ENCODE data around the gene AGAP2. TPM values are rescaled to one million over a fixed set of nuclear protein-coding genes. Genes with fewer than 3 reads are reported as not detected.

The AGAP2 gene
- total and polyA plus RNA-seq, 2 donors (not counting 1 experiment from before 2014, with no cell fraction given) = 22.2 to 27.0 TPM

DNA sequence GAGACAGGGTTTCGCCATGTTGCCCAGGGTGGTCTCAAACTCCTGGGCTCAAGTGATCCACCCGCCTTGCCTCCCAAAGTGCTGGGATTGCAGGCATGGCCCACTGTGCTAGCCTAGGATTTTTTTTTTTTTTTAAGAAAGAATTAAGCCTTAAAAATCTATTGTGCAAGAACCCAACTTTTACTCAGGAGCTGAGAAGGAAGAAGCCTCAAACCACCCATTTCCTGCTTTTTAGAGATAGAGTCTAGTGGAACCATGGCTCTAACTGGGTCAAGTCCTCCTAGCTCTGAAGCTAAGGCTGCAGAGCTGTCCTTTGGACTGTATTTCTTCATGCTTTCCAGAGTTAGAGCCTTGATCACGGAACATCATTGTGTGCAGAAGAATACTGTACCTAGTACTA lies 42.7 kb upstream of the AGAP2 start:
- POLR2A ChIA-PET = interaction anchor here (0.7 kb wide), 1 partner anchor 114 kb away, joined by 4 read pairs; no protein-coding TSS in a partner anchor
- H3K27ac Mint-ChIP-seq = no peak overlapping the region

DNA sequence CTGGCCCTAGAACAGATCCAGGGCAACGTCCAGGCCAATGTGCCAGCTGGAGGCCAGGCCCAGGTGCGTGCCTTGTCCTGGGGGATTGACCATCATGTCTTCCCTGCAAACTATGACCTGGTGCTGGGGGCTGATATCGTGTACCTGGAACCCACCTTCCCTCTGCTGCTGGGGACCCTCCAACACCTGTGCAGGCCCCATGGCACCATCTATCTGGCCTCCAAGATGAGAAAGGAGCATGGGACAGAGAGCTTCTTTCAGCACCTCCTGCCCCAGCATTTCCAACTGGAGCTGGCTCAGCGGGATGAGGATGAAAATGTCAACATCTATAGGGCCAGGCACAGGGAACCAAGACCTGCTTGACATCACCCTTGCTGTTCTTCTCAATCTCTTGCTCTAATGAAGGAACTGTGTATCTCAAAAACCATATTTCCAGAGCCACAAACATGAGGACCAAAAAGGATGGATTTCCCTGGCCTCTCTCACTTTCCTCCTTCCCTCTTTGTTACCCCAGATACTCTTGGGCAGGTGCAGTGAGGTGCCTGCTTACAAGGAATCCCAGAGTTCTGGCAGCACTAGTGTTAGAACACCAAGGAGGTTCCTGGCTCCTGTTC lies 41.8 kb upstream of the AGAP2 start:
- DNase-seq = no peak
- intact Hi-C loops (cut with micrococcal nuclease) = loop anchor here (5.0 kb wide), 1 partner anchor 38 kb away; no protein-coding TSS in a partner anchor
- Mint-ChIP-seq H3K27me3 (no peaks in the 10 kb centered on the region), H3K9me3 (ENCODE audit: insufficient read depth) (no peaks in the 10 kb centered on the region), H3K27ac (no peak overlapping the region), H3K4me1 (peaks cover 18% of the 10 kb centered on the region), H3K4me3 (no peak overlapping the region)
- TF ChIP-seq, protein P1, sequence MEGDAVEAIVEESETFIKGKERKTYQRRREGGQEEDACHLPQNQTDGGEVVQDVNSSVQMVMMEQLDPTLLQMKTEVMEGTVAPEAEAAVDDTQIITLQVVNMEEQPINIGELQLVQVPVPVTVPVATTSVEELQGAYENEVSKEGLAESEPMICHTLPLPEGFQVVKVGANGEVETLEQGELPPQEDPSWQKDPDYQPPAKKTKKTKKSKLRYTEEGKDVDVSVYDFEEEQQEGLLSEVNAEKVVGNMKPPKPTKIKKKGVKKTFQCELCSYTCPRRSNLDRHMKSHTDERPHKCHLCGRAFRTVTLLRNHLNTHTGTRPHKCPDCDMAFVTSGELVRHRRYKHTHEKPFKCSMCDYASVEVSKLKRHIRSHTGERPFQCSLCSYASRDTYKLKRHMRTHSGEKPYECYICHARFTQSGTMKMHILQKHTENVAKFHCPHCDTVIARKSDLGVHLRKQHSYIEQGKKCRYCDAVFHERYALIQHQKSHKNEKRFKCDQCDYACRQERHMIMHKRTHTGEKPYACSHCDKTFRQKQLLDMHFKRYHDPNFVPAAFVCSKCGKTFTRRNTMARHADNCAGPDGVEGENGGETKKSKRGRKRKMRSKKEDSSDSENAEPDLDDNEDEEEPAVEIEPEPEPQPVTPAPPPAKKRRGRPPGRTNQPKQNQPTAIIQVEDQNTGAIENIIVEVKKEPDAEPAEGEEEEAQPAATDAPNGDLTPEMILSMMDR (IDR thresholded peaks at IDR 0.05) = no peak
- TF ChIP-seq EZH2 (IDR thresholded peaks at IDR 0.05; ENCODE audit: borderline replicate concordance, insufficient read depth, low read depth, low read length, poor library complexity, severe bottlenecking) = no peak
- Histone ChIP-seq H3K4me3 (ENCODE audit: control extremely low read depth in 1 of 5, extremely low read depth in 1 of 5, insufficient read depth in 1 of 5, low read depth in 2 of 5, low read length in 4 of 5) (no peak overlapping the region), H3K9me3 (ENCODE audit: control extremely low read depth in 1 of 3, control insufficient read depth in 2 of 3, insufficient read depth in 1 of 3, low read length in 2 of 3) (no peaks in the 10 kb centered on the region), H3K4me1 (ENCODE audit: control insufficient read depth in 2 of 2, insufficient read depth in 2 of 2, low read length in 2 of 2) (peaks cover 9 to 17% of the 10 kb centered on the region in 2 donors), H2AFZ (ENCODE audit: insufficient read depth, low read depth, low read length, poor library complexity, severe bottlenecking) (no peak overlapping the region), H3K79me2 (ENCODE audit: control insufficient read depth, insufficient read depth, low read length) (peaks cover 20% of the 10 kb centered on the region), H3K9ac (ENCODE audit: low read length) (no peak overlapping the region), H3K36me3 (replicated peaks in 1 of 2; ENCODE audit: control extremely low read depth in 1 of 2, control insufficient read depth in 1 of 2, extremely low read depth in 1 of 2, insufficient read depth in 2 of 2, low read length in 1 of 2) (peaks cover 0 to 4% of the 10 kb centered on the region in 2 experiments), H3K27me3 (replicated peaks in 1 of 4; ENCODE audit: control extremely low read depth in 1 of 4, control insufficient read depth in 3 of 4, insufficient read depth in 4 of 4, low read length in 3 of 4) (no peaks in the 10 kb centered on the region), H4K20me1 (ENCODE audit: control insufficient read depth, insufficient read depth, low read length, poor library complexity, severe bottlenecking) (no peaks in the 10 kb centered on the region), H3K27ac (ENCODE audit: low read length in 2 of 2) (no peak overlapping the region), H3K4me2 (replicated peaks; ENCODE audit: low read depth, low read length, poor library complexity, severe bottlenecking) (no peak overlapping the region)
- POLR2A ChIA-PET = no interaction called here
- WGBS (ENCODE audit: insufficient coverage) = 90% methylated on average over 4 of the region's 4 CpGs
- CTCF ChIA-PET = interaction anchor here (1.3 to 6.9 kb wide), 7 partner anchors 14 to 124 kb away, joined by 4 to 59 read pairs (median 7); partner anchors contain the start of gene MARCHF9
- no peak for ATAC-seq (ENCODE audit: low read depth)

More for the DNA sequence above, 42.7 kb upstream of the AGAP2 start:
- DNase-seq (no peak), ATAC-seq (ENCODE audit: low read depth) (no peak)
- H3K79me2 ChIP-seq (ENCODE audit: control insufficient read depth, insufficient read depth, low read length) = peaks cover 20% of the 10 kb centered on the region
- H3K27ac ChIP-seq (ENCODE audit: low read length in 2 of 2) = no peak overlapping the region
- no peak overlapping the region for H3K4me3 ChIP-seq (ENCODE audit: control extremely low read depth in 1 of 5, extremely low read depth in 1 of 5, insufficient read depth in 1 of 5, low read depth in 2 of 5, low read length in 4 of 5)
- peaks cover 18% of the 10 kb centered on the region for H3K4me1 Mint-ChIP-seq
- CTCF ChIA-PET = interaction anchor here (0.7 to 6.9 kb wide), 8 partner anchors 13 to 123 kb away, joined by 3 to 59 read pairs (median 6); partner anchors contain the start of genes CYP27B1 and MARCHF9
- H3K4me2 ChIP-seq (replicated peaks; ENCODE audit: low read depth, low read length, poor library complexity, severe bottlenecking) = no peak overlapping the region
- H3K27me3 Mint-ChIP-seq = no peaks in the 10 kb centered on the region
- H3K4me1 ChIP-seq (ENCODE audit: control insufficient read depth in 2 of 2, insufficient read depth in 2 of 2, low read length in 2 of 2) = peaks cover 9 to 17% of the 10 kb centered on the region in 2 donors
- no peak overlapping the region for H3K4me3 Mint-ChIP-seq
- H3K9me3 ChIP-seq (ENCODE audit: control extremely low read depth in 1 of 3, control insufficient read depth in 2 of 3, insufficient read depth in 1 of 3, low read length in 2 of 3) = no peaks in the 10 kb centered on the region
- no peak overlapping the region for H3K9ac ChIP-seq (ENCODE audit: low read length)
- H2AFZ ChIP-seq (ENCODE audit: insufficient read depth, low read depth, low read length, poor library complexity, severe bottlenecking) = no peak overlapping the region
- H4K20me1 ChIP-seq (ENCODE audit: control insufficient read depth, insufficient read depth, low read length, poor library complexity, severe bottlenecking) = no peaks in the 10 kb centered on the region
- TF ChIP-seq EZH2 (IDR thresholded peaks at IDR 0.05; ENCODE audit: borderline replicate concordance, insufficient read depth, low read depth, low read length, poor library complexity, severe bottlenecking) = no peak
- TF ChIP-seq, protein P1 (IDR thresholded peaks at IDR 0.05) = no peak
- intact Hi-C loops (cut with micrococcal nuclease) = loop anchor here (5.0 kb wide), 1 partner anchor 39 kb away; no protein-coding TSS in a partner anchor
- H3K36me3 ChIP-seq (replicated peaks in 1 of 2; ENCODE audit: control extremely low read depth in 1 of 2, control insufficient read depth in 1 of 2, extremely low read depth in 1 of 2, insufficient read depth in 2 of 2, low read length in 1 of 2) = peaks cover 2 to 12% of the 10 kb centered on the region in 2 experiments
- no peaks in the 10 kb centered on the region for H3K27me3 ChIP-seq (replicated peaks in 1 of 4; ENCODE audit: control extremely low read depth in 1 of 4, control insufficient read depth in 3 of 4, insufficient read depth in 4 of 4, low read length in 3 of 4)
- no peaks in the 10 kb centered on the region for H3K9me3 Mint-ChIP-seq (ENCODE audit: insufficient read depth)
- 100% methylated on average over 2 of the region's 3 CpGs for WGBS (ENCODE audit: insufficient coverage)
